GM19324 (cell line): ENCODE measurements around the gene GNG3.
A peak's percentile ranks its signal among the peaks of the same experiment; 100 is the strongest.
"Not testable (repeated sequence)": the region's sequence is repeated elsewhere in the genome, so short reads cannot be mapped to it uniquely, and the experiment has no call there.

ENCODE experiments used
- ATAC-seq: cut with Tn5 transposase; IDR thresholded peaks from one replicate; pipeline ENCODE4 v1.9.1; 2021; ENCODE audit warnings: mild to moderate bottlenecking, moderate library complexity; ENCODE audit not compliant: unreplicated experiment, low FRiP score

GNG3 gene

GRCh38 chr11:62716206-62716605 lies 8.7 kb downstream of the GNG3 start:
- no peak for ATAC-seq

GRCh38 chr11:62716816-62717215 lies 9.3 kb downstream of the GNG3 start:
- ATAC-seq, result no peak

- no peak for ATAC-seq
These were observed 12.0 kb downstream of the GNG3 start for GRCh38 chr11:62719302-62719978.

DNA sequence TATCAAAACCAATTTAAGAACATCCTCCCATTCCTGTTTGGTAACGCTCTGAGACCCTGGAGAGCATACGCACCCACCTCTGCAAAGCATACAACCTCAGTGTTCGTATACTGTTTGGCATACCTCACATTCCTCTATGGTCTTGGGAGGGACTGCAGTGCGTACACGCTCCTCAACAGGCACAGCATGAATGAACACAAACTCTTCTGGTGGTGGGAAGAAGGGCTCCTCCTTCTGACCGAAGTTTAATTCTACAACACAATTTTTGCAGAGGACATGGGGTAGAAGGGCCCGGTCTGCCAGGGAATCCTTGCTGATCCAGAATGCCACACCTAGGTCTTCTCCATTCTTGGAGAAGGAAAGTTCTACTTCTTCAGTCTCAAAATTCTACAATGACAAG lies 14.5 kb downstream of the GNG3 start:
- no peak for ATAC-seq

- no peak for ATAC-seq
These were observed 16.7 kb downstream of the GNG3 start for GRCh38 chr11:62724171-62724570.

- no peak for ATAC-seq
These were observed 18.2 kb downstream of the GNG3 start for GRCh38 chr11:62725646-62726045.

- ATAC-seq, result no peak
These were observed 18.9 kb downstream of the GNG3 start for GRCh38 chr11:62726156-62726914.

GRCh38 chr11:62726915-62727164 lies 19.4 kb downstream of the GNG3 start:
- ATAC-seq, result no peak

DNA sequence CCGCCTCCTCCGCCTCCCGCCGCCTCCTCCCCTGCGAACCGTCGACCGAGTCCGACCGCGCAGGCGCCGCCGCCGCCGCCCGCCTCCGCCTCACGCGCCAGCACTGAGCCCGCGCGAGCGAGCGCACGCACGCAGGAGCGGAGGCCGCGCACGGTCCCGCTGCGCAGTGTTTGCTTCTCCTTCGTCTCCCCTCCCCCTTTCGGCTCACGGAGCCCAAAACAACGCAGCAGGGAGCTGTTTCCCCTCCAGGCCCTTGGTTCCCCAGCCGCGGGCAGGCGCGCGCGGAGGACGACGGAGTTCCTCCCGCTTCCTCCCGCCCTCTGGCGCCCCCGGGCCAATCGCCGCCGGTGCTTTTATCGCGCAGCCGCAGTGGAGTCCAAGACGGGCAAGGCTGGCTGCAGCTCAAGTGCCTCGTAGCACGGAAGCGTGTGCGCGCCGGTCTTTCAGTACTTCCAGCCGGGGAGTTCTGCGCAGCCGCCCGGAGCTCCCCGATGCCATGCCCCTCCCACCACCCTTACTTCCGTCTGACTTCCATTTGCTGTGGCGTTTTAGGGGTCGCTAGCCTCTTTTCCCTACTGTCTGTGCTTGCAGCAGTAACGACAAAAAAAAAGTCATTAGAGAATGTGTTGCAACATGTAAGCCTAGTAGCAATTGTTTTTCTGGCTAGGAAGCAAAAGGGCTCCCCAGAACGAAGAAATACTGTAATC lies 19.8 kb downstream of the GNG3 start, which contains the start of gene HNRNPUL2:
Gene HNRNPUL2, minus strand, starts transcription at position 293 of the 707 bp plus-strand sequence. CDS start 301 bp downstream, outside the sequence.
- ATAC-seq, result peak; percentile 83

DNA sequence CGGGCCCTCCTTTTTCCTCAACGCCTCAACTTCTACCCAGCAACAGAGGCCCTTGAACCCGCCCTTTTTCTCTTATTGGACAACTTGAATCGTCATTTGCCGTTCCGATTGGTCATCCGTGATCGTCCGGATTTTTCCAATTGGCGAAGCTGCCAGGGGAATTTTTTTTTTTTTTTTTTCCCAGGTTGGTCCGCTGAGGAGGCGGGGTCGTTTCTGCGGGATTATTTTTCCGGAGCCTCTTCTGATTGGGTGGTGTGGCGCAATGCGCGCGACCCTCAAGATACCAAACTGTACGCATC lies 20.3 kb downstream of the GNG3 start:
- ATAC-seq, result peak; percentile 63

DNA sequence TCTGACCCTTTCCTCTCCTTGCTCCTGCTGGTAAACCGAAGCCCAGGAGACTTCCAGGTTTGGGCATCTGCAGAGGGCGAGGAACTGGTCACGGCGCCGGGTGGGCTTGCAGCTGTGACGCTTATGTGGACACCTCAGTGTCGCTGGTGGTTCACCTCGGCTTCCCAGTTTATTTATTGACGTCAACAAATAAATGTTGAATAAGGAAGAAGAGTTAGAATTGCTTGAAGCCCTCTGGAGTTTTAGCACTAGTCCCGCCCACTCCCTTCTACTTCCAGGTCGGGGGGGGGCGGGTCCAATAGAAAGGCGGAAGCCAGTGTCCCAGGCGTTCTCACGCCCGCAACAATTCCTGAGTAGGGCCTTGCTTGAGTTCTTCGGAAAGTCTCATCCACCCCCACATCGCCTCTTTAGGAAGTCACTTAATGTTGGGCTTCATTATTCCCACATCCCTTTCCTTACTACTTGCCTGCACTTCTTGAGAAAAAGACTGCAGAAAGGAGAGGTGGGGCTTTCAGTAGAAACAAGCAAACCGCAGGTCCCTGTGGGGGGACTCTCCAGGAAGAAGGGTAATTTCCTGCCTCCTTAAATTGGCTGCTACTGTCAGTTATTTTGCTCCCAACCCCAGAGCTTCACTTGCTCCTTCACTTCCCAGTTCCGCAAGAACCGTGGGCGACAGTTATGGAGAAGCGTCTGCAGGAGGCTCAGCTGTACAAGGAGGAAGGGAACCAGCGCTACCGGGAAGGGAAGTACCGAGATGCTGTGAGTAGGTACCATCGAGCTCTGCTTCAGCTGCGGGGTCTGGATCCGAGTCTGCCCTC lies 20.9 kb downstream of the GNG3 start, which contains the start of gene TTC9C:
Gene TTC9C, plus strand, starts transcription at position 316 of the 818 bp plus-strand sequence. Its CDS starts 363 bp downstream, at position 679.
- ATAC-seq, result peak; percentile 18

GRCh38 chr11:62730076-62730475 lies 22.6 kb downstream of the GNG3 start:
- not testable (repeated sequence) for ATAC-seq

DNA sequence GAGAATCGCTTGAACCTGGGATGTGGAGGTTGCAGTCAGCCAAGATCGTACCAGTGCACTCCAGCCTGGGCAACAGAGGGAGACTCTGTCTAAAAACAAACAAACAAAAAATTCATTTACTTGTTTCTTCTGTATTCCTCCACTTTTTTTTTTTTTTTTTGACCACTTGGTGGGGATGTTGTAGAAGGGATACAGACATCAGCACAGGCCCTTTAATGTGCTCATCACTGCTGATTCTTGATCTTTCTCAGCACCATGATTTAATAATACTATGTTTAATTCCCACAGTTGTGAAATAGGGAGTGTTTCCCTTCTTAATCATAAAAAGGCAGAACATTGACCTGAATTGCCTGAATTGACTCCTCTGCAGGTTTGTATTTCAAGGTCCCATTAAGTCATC lies 25.4 kb downstream of the GNG3 start:
- ATAC-seq, result no peak

DNA sequence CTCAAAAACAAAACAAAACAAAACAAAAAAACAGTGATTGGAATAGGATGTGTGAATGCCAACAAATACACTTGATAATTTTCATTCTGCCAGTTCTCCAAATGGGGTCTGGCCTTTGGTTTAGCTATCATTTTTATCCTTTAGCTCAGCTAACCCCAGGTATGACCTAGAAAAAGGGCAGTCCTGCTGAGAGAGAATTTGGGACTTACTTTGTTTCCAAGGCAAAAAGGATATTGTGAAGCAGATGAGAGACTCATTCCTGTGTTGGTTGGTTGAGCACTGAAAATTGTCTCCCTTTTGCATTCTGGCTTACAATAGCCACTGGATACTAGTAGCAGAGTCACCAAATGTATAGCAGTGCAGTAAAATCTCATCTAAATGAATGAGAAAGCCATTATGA lies 29.7 kb downstream of the GNG3 start:
- ATAC-seq, result no peak

GRCh38 chr11:62747475-62748160 lies 40.1 kb downstream of the GNG3 start:
- ATAC-seq, result no peak

DNA sequence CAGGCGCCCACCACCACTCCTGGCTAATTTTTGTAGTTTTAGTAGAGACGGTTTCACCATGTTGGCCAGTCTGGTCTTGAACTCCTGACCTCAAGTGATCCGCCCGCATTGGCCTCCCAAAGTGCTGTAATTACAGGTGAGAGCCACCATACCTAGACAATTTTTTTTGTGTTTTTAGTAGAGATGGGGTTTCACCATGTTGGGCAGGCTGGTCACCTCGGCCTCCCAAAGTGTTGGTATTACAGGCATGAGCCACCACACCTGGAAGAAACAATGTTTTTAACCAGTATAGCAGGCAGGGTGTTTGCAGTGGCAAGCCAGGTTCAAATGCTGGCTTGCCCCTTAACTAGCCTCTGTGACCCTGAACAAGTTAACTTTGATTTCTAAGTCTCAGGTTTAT lies 42.5 kb downstream of the GNG3 start:
- not testable (repeated sequence) for ATAC-seq

DNA sequence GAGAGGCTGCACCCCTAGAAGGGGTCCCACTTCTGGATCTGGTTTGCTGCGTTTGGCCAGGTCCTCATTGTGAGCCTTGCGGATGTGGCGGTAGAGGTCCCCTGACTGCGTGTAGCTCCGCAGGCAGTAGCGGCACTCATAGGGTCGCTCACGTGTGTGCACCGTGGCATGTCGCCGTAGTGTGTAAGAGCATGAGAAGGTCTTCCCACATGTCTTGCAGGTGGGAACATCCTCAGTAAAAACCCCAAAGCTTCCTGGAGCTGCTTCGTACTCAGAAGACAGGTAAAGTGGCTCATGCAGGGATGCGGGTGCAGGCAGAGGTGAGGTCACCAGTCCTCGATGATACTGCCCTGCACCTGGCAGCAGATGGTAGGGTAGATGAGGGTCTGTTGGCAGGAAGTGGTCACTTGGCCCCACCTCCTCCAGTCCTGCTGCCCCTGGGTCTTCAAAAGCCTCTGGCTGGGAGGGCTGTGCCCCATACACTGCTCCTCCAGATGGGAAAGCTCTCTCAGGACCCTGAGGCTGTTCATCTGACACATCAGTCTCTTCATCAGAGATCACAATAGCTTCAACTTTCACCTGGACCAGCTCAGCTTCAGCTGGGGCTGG lies 44.8 kb downstream of the GNG3 start:
- no peak for ATAC-seq

- ATAC-seq, result no peak
These were observed 45.7 kb downstream of the GNG3 start for GRCh38 chr11:62752994-62753735.
